NAMALWA (cell line): ENCODE measurements around the gene FAM20A.
"Not testable (repeated sequence)": the region's sequence is repeated elsewhere in the genome, so short reads cannot be mapped to it uniquely, and the experiment has no call there.

Experiments used
- DNase-seq: peaks from one replicate; pipeline ENCODE4 v3.0.0-alpha.2; 2015; ENCODE audit warnings: low spot score

The FAM20A gene

GRCh38 chr17:68518063-68518815, 82.9 kb downstream of the FAM20A start:
- DNase-seq, result no peak

GRCh38 chr17:68517605-68518004, 83.6 kb downstream of the FAM20A start:
- not testable (repeated sequence) for DNase-seq

- no peak for DNase-seq
Measured at GRCh38 chr17:68516732-68517131, 84.4 kb downstream of the FAM20A start.

- DNase-seq, result no peak
Measured at GRCh38 chr17:68514831-68515635, 86.1 kb downstream of the FAM20A start.

- no peak for DNase-seq
Measured at GRCh38 chr17:68513932-68514331, 87.2 kb downstream of the FAM20A start.

GRCh38 chr17:68512960-68513474, 88.2 kb downstream of the FAM20A start:
- DNase-seq, result peak; percentile 48

- DNase-seq, result peak; percentile 95
Measured at GRCh38 chr17:68512247-68512959, 88.8 kb downstream of the FAM20A start, which contains the start of gene PRKAR1A. Gene PRKAR1A (plus strand): TSS chr17:68512430. CDS start chr17:68515400, 2,970 bp downstream.

- peak; percentile 84 for DNase-seq
Measured at GRCh38 chr17:68511671-68512246, 89.4 kb downstream of the FAM20A start.

- no peak for DNase-seq
Measured at GRCh38 chr17:68511254-68511670, 89.9 kb downstream of the FAM20A start.

GRCh38 chr17:68509141-68510057, 91.8 kb downstream of the FAM20A start:
- DNase-seq, result peak; percentile 53

GRCh38 chr17:68507576-68507975, 93.6 kb downstream of the FAM20A start:
- DNase-seq, result no peak

GRCh38 chr17:68505951-68506350, 95.2 kb downstream of the FAM20A start:
- no peak for DNase-seq

- no peak for DNase-seq
Measured at GRCh38 chr17:68501074-68501473, 100.1 kb downstream of the FAM20A start.

- no peak for DNase-seq
Measured at GRCh38 chr17:68499587-68499986, 101.6 kb downstream of the FAM20A start.

- no peak for DNase-seq
Measured at GRCh38 chr17:68498479-68499326, 102.5 kb downstream of the FAM20A start.

GRCh38 chr17:68497885-68498319, 103.3 kb downstream of the FAM20A start:
- peak; percentile 92 for DNase-seq

- no peak for DNase-seq
Measured at GRCh38 chr17:68495081-68495480, 106.1 kb downstream of the FAM20A start.

- DNase-seq, result not testable (repeated sequence)
Measured at GRCh38 chr17:68492394-68493054, 108.6 kb downstream of the FAM20A start.
